GM12878 (cell line): ENCODE measurements around the gene UAP1. TPM values are rescaled to one million over a fixed set of nuclear protein-coding genes. Genes with fewer than 3 reads are reported as not detected.

Experiments
- ATAC-seq: fragments of 200-7000 bp; cut with Tn5 transposase; 3 replicates; pipeline ENCODE4 v1.9.1; 2020; ENCODE audit warnings: mild to moderate bottlenecking, moderate library complexity
- BruUV-seq: library from RNA; stranded (reverse); fragments of 400-500 nt; replicated peaks from 2 replicates; lab custom pipeline; 2021; lab: Mats Ljungman, UMichigan
- CTCF ChIA-PET: fragments of 300-600 bp; sonication (Branson Sonifier 250); formaldehyde crosslinking; extraction: SDS; loops from one replicate; lab custom pipeline; 2021; ENCODE audit warnings: inconsistent platforms; lab: Yijun Ruan, JAX
- POLR2A ChIA-PET: fragments of 350-600 bp; formaldehyde crosslinking; extraction: SDS; loops from one replicate; lab custom pipeline; 2021; ENCODE audit warnings: inconsistent platforms; lab: Charles Lee
- RAD21 ChIA-PET: fragments of 300-600 bp; sonication (Branson Sonifier 250); formaldehyde crosslinking; loops from one replicate; lab custom pipeline; 2023; ENCODE audit warnings: antibody characterized with exemption; ENCODE audit not compliant: unreplicated experiment; lab: Charles Lee
- SMC1A ChIA-PET: fragments of 300-600 bp; sonication (Branson Sonifier 250); formaldehyde crosslinking; loops from one replicate; lab custom pipeline; 2023; ENCODE audit not compliant: unreplicated experiment, uncharacterized antibody; lab: Charles Lee
- DNase-seq: peaks from one replicate; pipeline ENCODE4 v3.0.0-alpha.2; 2011; ENCODE audit warnings: low read depth, low spot score
- FAIRE-seq: peaks from 3 replicates; lab custom pipeline; 2011; peaks lifted over from hg19 to GRCh38; lab: Jason Lieb, UNC
- H2AFZ ChIP-seq: 2 replicates; pipeline ENCODE4 v1.6.0; 2011; ENCODE audit warnings: low read depth, low read length, control low read depth; ENCODE audit not compliant: control insufficient read depth
- H3K27ac ChIP-seq: 2 replicates; pipeline ENCODE4 v1.5.1; 2011; ENCODE audit warnings: control low read depth; ENCODE audit not compliant: control insufficient read depth, insufficient read depth
- H3K27me3 ChIP-seq, 2 experiments: replicated peaks in 1 of 2; 2 replicates each; pipeline versions ENCODE4 v1.6.0 to v1.6.1; 2011; ENCODE audit warnings: low read length in 1 of 2; ENCODE audit not compliant: control insufficient read depth in 2 of 2, insufficient read depth in 2 of 2
- H3K36me3 ChIP-seq, 2 experiments: 2 replicates each; pipeline ENCODE4 v1.5.1; 2011; ENCODE audit warnings: low read length in 1 of 2; ENCODE audit not compliant: control insufficient read depth in 2 of 2, insufficient read depth in 2 of 2
- H3K4me1 ChIP-seq: 2 replicates; pipeline ENCODE4 v1.6.1; 2011; ENCODE audit warnings: mild to moderate bottlenecking, low read length, moderate library complexity, mixed read lengths; ENCODE audit not compliant: control insufficient read depth, insufficient read depth
- H3K4me2 ChIP-seq: 2 replicates; pipeline ENCODE4 v1.6.0; 2011; ENCODE audit warnings: control low read depth; ENCODE audit not compliant: control insufficient read depth, insufficient read depth
- H3K4me3 ChIP-seq: fragments of 200-600 bp; sonication (generic); 2 replicates; pipeline ENCODE4 v1.5.1; 2016
- H3K79me2 ChIP-seq: 2 replicates; pipeline ENCODE4 v1.6.0; 2011; ENCODE audit warnings: low read length; ENCODE audit not compliant: control insufficient read depth, insufficient read depth
- H3K9ac ChIP-seq: 2 replicates; pipeline ENCODE4 v1.8.0; 2011; ENCODE audit warnings: low read length, control low read depth, mixed read lengths; ENCODE audit not compliant: control insufficient read depth, insufficient read depth
- H3K9me3 ChIP-seq: replicated peaks from 3 replicates; pipeline ENCODE4 v1.5.1; 2011; ENCODE audit warnings: mild to moderate bottlenecking, low read length; ENCODE audit not compliant: control insufficient read depth, insufficient read depth
- H4K20me1 ChIP-seq: 2 replicates; pipeline ENCODE4 v1.6.0; 2011; ENCODE audit not compliant: control insufficient read depth, insufficient read depth
- CHD2 ChIP-seq: IDR thresholded peaks from 2 replicates; pipeline ENCODE4 v1.6.1; 2011; ENCODE audit warnings: low read depth, low read length, improper control_type of control experiment, borderline replicate concordance
- CREB1 ChIP-seq: IDR thresholded peaks from 2 replicates; pipeline ENCODE4 v1.6.1; 2012; ENCODE audit warnings: low read depth, mild to moderate bottlenecking, inconsistent platforms
- STAT1 ChIP-seq: fragments of 450-650 bp; conservative IDR thresholded peaks from 2 replicates; pipeline ENCODE4 v1.6.1; 2014; ENCODE audit warnings: antibody characterized with exemption, mild to moderate bottlenecking
- ZZZ3 ChIP-seq: IDR thresholded peaks from 2 replicates; pipeline ENCODE4 v1.6.1; 2011; ENCODE audit warnings: low read depth; ENCODE audit not compliant: control insufficient read depth, insufficient read length
- WGBS: methylation state at CpG from one replicate; pipeline ENCODE4 v1.1.6; 2016; ENCODE audit warnings: low lambda C conversion rate; ENCODE audit not compliant: insufficient replicate concordance, insufficient coverage; ENCODE audit errors: missing lambda C conversion rate; 5-methylcytosine and 5-hydroxymethylcytosine counted together
- in situ Hi-C: fragments of 300-500 bp; cut with MboI; formaldehyde crosslinking; loops from 9 replicates; pipeline ENCODE4 v1.14.3; 2018; ENCODE audit warnings: mixed read lengths
- intact Hi-C: fragments of 100-400 bp; cut with micrococcal nuclease; formaldehyde crosslinking; loops from one replicate; pipeline ENCODE4 v1.14.2; 2022; ENCODE audit not compliant: unreplicated experiment
- polyA plus RNA-seq, 11 experiments: library from polyadenylated mRNA; depleted of rRNA in 4 of 11; unstranded in 6 of 11; stranded (reverse) in 5 of 11; fragments of >200 nt; fragmentation: Nextera tagmentation in 4 of 11; fragmentation: Illumina TruSeq in 1 of 11; extraction: Ambion mirVana in 4 of 11; extraction: Trizol in 1 of 11; gene quantifications; 1 replicate in 1 of 11; 2 replicates in 10 of 11; pipeline versions ENCODE4 v1.2.1 to v1.2.3, GENCODE V29; 2011 to 2016; ENCODE audit warnings: inconsistent platforms in 2 of 11, missing spikeins in 2 of 11, low read depth in 1 of 11
- total RNA-seq, 4 experiments: library from RNA; depleted of rRNA in 3 of 4; stranded (reverse); fragments of >200 nt in 3 of 4; fragmentation: Illumina TruSeq in 1 of 4; extraction: Trizol in 1 of 4; gene quantifications; 2 replicates each; pipeline versions ENCODE4 v1.2.1 to v1.2.3, GENCODE V29; 2013 to 2021

Gene UAP1
- total and polyA plus RNA-seq, 10 of the 15 experiments (the other 5 are each of a cell fraction or from before 2014, with no cell fraction given), result 19.2 to 43.0 (median 30.7) TPM

- Histone ChIP-seq H3K9me3 (no peaks in the 10 kb centered on the region), H4K20me1 (no peaks in the 10 kb centered on the region), H2AFZ (no peak overlapping the region), H3K4me2 (no peak overlapping the region), H3K4me1 (0 out of 2 replicates have a peak, but pooled peaks cover 2% of the 10 kb centered on the region), H3K9ac (no peak overlapping the region), H3K79me2 (no peaks in the 10 kb centered on the region), H3K27me3 (no peaks in the 10 kb centered on the region), H3K27ac (no peak overlapping the region), H3K36me3 (no peaks in the 10 kb centered on the region), H3K4me3 (no peak overlapping the region)
- POLR2A ChIA-PET, result no interaction called here
- SMC1A ChIA-PET, result no interaction called here
- intact Hi-C loops (no loop called here), in situ Hi-C loops (no loop called here)
- TF ChIP-seq ZZZ3, result no peak
- FAIRE-seq (no peak), DNase-seq (no peak), ATAC-seq (no peak)
- RAD21 ChIA-PET, result no interaction called here
- no TSS peak for BruUV-seq
- CTCF ChIA-PET, result no interaction called here
- WGBS, result 100% methylated on average over 2 of the region's 2 CpGs
Measured at GRCh38 chr1:162536511-162536910, 25.0 kb upstream of the UAP1 start.

GRCh38 chr1:162537216-162537615 lies 24.3 kb upstream of the UAP1 start:
- ATAC-seq (no peak), DNase-seq (no peak), FAIRE-seq (no peak)
- Histone ChIP-seq H3K27me3 (no peaks in the 10 kb centered on the region), H4K20me1 (no peaks in the 10 kb centered on the region), H3K27ac (no peak overlapping the region), H3K9me3 (no peaks in the 10 kb centered on the region), H3K36me3 (no peaks in the 10 kb centered on the region), H3K79me2 (no peaks in the 10 kb centered on the region), H3K4me1 (no peaks in the 10 kb centered on the region), H3K9ac (no peak overlapping the region), H3K4me2 (no peak overlapping the region), H3K4me3 (no peak overlapping the region), H2AFZ (no peak overlapping the region)
- intact Hi-C loops, result no loop called here
- ChIA-PET RAD21 (no interaction called here), POLR2A (no interaction called here), SMC1A (no interaction called here), CTCF (interaction anchor here (1.4 kb wide), 1 partner anchor 10 kb away, joined by 4 read pairs; no protein-coding TSS in a partner anchor)
- no TSS peak for BruUV-seq
- TF ChIP-seq CHD2 (no peak), CREB1 (no peak), STAT1 (no peak)
- in situ Hi-C loops, result no loop called here
- WGBS, result 100% methylated on average over 2 of the region's 2 CpGs
